ENCODE results near the gene ARAP1.

DNA sequence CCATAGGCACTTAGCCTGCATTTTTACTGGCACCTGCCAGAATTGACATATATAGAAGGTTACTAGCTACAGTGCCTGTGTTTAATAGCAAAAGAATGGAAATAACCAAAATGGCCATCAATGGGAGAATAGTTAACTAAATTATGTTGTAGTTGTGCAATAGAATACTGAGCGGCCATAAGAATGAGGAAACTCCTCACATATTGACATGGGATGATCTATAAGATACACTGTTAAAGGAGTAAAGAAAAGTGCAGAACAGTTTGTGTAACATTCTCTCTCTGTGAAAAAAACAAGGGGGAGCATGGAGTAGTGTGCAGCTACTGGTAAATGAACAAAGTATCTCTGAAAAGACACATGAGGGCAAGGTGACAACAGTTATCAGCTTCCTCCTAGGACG, 21.5 kb downstream of the ARAP1 start:
- TF ChIP-seq, protein P1, sequence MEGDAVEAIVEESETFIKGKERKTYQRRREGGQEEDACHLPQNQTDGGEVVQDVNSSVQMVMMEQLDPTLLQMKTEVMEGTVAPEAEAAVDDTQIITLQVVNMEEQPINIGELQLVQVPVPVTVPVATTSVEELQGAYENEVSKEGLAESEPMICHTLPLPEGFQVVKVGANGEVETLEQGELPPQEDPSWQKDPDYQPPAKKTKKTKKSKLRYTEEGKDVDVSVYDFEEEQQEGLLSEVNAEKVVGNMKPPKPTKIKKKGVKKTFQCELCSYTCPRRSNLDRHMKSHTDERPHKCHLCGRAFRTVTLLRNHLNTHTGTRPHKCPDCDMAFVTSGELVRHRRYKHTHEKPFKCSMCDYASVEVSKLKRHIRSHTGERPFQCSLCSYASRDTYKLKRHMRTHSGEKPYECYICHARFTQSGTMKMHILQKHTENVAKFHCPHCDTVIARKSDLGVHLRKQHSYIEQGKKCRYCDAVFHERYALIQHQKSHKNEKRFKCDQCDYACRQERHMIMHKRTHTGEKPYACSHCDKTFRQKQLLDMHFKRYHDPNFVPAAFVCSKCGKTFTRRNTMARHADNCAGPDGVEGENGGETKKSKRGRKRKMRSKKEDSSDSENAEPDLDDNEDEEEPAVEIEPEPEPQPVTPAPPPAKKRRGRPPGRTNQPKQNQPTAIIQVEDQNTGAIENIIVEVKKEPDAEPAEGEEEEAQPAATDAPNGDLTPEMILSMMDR (conservative IDR thresholded peaks at IDR 0.05; ENCODE audit: low read depth, low read length) = no peak
- TF ChIP-seq EZH2 (IDR thresholded peaks at IDR 0.05; ENCODE audit: borderline replicate concordance, low read depth, low read length, poor library complexity, severe bottlenecking) = no peak

All from A673 (cell line).